IMR-90 (cell line): ENCODE results near the gene EIF3M. TPM values are rescaled to one million over a fixed set of nuclear protein-coding genes. Genes with fewer than 3 reads are reported as not detected.

Source experiments
- ATAC-seq: fragments of 200-7000 bp; cut with Tn5 transposase; 2 replicates; pipeline ENCODE4 v1.9.1; 2020; ENCODE audit warnings: low read depth, mild to moderate bottlenecking, moderate library complexity
- BruUV-seq: library from RNA; stranded (reverse); fragments of 400-500 nt; replicated peaks from 2 replicates; lab custom pipeline; 2021; lab: Mats Ljungman, UMichigan
- CTCF ChIA-PET: fragments of 300-600 bp; formaldehyde crosslinking; extraction: SDS; loops from one replicate; lab custom pipeline; 2021; ENCODE audit warnings: antibody characterized with exemption; lab: Yijun Ruan, JAX
- POLR2A ChIA-PET: fragments of 300-600 bp; sonication (Branson Sonifier 250); formaldehyde crosslinking; loops from one replicate; lab custom pipeline; 2022; ENCODE audit warnings: antibody characterized with exemption; ENCODE audit not compliant: unreplicated experiment; lab: Charles Lee
- DNase-seq: peaks from one replicate; pipeline ENCODE4 v3.0.0; 2013
- H2AFZ ChIP-seq: replicated peaks from 2 replicates; pipeline ENCODE3; 2013; ENCODE audit warnings: low read length, mild to moderate bottlenecking; ENCODE audit not compliant: poor library complexity
- H2AK5ac ChIP-seq: 2 replicates; pipeline ENCODE4 v1.6.1; 2013; ENCODE audit warnings: low read depth, low read length, inconsistent platforms
- H2AK9ac ChIP-seq: replicated peaks from 2 replicates; pipeline ENCODE3; 2013; ENCODE audit warnings: mild to moderate bottlenecking, low read depth, low read length, moderate library complexity; ENCODE audit not compliant: poor library complexity
- H2BK120ac ChIP-seq: 2 replicates; pipeline ENCODE4 v1.6.1; 2013; ENCODE audit warnings: low read depth, low read length, inconsistent platforms
- H2BK15ac ChIP-seq: 3 replicates; pipeline ENCODE4 v1.6.1; 2013; ENCODE audit warnings: low read depth, low read length, inconsistent platforms
- H2BK20ac ChIP-seq: 2 replicates; pipeline ENCODE4 v1.6.1; 2013; ENCODE audit warnings: low read depth, mild to moderate bottlenecking, inconsistent platforms, low read length, moderate library complexity
- H2BK5ac ChIP-seq: 2 replicates; pipeline ENCODE4 v1.6.1; 2013; ENCODE audit warnings: mild to moderate bottlenecking, low read depth, low read length, inconsistent platforms; ENCODE audit not compliant: poor library complexity, severe bottlenecking
- H3K14ac ChIP-seq: replicated peaks from 2 replicates; pipeline ENCODE4 v1.6.1; 2013; ENCODE audit warnings: low read depth, low read length, inconsistent platforms
- H3K18ac ChIP-seq: 2 replicates; pipeline ENCODE4 v1.6.1; 2013; ENCODE audit warnings: low read depth, low read length, control low read depth
- H3K23ac ChIP-seq: 2 replicates; pipeline ENCODE4 v1.6.1; 2013; ENCODE audit warnings: low read depth, low read length, inconsistent platforms
- H3K27ac ChIP-seq: 2 replicates; pipeline ENCODE4 v1.5.1; 2013; ENCODE audit warnings: mild to moderate bottlenecking, control low read depth, low read length; ENCODE audit not compliant: insufficient read depth
- H3K27me3 ChIP-seq: 2 replicates; pipeline ENCODE4 v1.6.1; 2013; ENCODE audit warnings: low read length; ENCODE audit not compliant: control insufficient read depth, insufficient read depth
- H3K36me3 ChIP-seq: 2 replicates; pipeline ENCODE4 v1.6.1; 2013; ENCODE audit warnings: low read length, mixed read lengths; ENCODE audit not compliant: control insufficient read depth, insufficient read depth
- H3K4ac ChIP-seq: 2 replicates; pipeline ENCODE4 v1.6.1; 2013; ENCODE audit warnings: low read depth, low read length, inconsistent platforms
- H3K4me1 ChIP-seq: 2 replicates; pipeline ENCODE4 v1.6.1; 2013; ENCODE audit warnings: low read length, mixed read lengths; ENCODE audit not compliant: control insufficient read depth, insufficient read depth
- H3K4me2 ChIP-seq: 2 replicates; pipeline ENCODE4 v1.6.1; 2013; ENCODE audit warnings: low read depth, mild to moderate bottlenecking, control low read depth, low read length, moderate library complexity
- H3K4me3 ChIP-seq: 2 replicates; pipeline ENCODE4 v1.5.1; 2013; ENCODE audit warnings: low read depth, mild to moderate bottlenecking, control low read depth, low read length, moderate library complexity; ENCODE audit not compliant: insufficient read depth
- H3K56ac ChIP-seq: 2 replicates; pipeline ENCODE4 v1.6.1; 2013; ENCODE audit warnings: low read length, inconsistent platforms; ENCODE audit not compliant: insufficient read depth; ENCODE audit errors: extremely low read depth
- H3K79me1 ChIP-seq, 2 experiments: 2 replicates each; pipeline ENCODE4 v1.6.1; 2013; ENCODE audit warnings: low read length in 2 of 2, inconsistent platforms in 1 of 2, low read depth in 1 of 2
- H3K9ac ChIP-seq: 2 replicates; pipeline ENCODE4 v1.6.1; 2013; ENCODE audit warnings: low read depth, low read length, control low read depth
- H3K9me1 ChIP-seq: 2 replicates; pipeline ENCODE4 v1.6.1; 2013; ENCODE audit warnings: low read length, inconsistent platforms; ENCODE audit not compliant: insufficient read depth
- H3K9me3 ChIP-seq: 2 replicates; pipeline ENCODE4 v1.6.1; 2013; ENCODE audit warnings: low read length; ENCODE audit not compliant: control insufficient read depth, insufficient read depth
- H4K20me1 ChIP-seq: 2 replicates; pipeline ENCODE4 v1.6.1; 2013; ENCODE audit warnings: low read length, inconsistent platforms; ENCODE audit not compliant: insufficient read depth
- H4K5ac ChIP-seq: 2 replicates; pipeline ENCODE4 v1.6.1; 2013; ENCODE audit warnings: mild to moderate bottlenecking, low read depth, low read length, control low read depth
- H4K8ac ChIP-seq, 2 experiments: 2 replicates each; pipeline ENCODE4 v1.6.1; 2013; ENCODE audit warnings: low read depth in 2 of 2, low read length in 2 of 2, control low read depth in 1 of 2, inconsistent platforms in 1 of 2
- H4K91ac ChIP-seq: 2 replicates; pipeline ENCODE4 v1.6.1; 2013; ENCODE audit warnings: low read depth, low read length, inconsistent platforms; ENCODE audit not compliant: insufficient read depth
- ELK1 ChIP-seq: fragments of 150-350 bp; IDR thresholded peaks from 2 replicates; pipeline ENCODE4 v1.6.1; 2016; ENCODE audit warnings: low read depth, mild to moderate bottlenecking, low read length, moderate library complexity, borderline replicate concordance
- FOS ChIP-seq: fragments of 150-350 bp; IDR thresholded peaks from 2 replicates; pipeline ENCODE4 v1.6.1; 2016; ENCODE audit warnings: low read depth, low read length
- MAFK ChIP-seq: IDR thresholded peaks from 2 replicates; pipeline ENCODE4 v1.6.1; 2012; ENCODE audit warnings: low read depth, low read length, improper control_type of control experiment
- MAZ ChIP-seq: IDR thresholded peaks from 2 replicates; pipeline ENCODE4 v1.6.1; 2012; ENCODE audit warnings: low read depth, mild to moderate bottlenecking, low read length, improper control_type of control experiment, moderate library complexity, borderline replicate concordance
- RAD21 ChIP-seq: IDR thresholded peaks from 2 replicates; pipeline ENCODE4 v1.6.1; 2012; ENCODE audit warnings: low read length, improper control_type of control experiment
- RCOR1 ChIP-seq: IDR thresholded peaks from 2 replicates; pipeline ENCODE4 v1.6.1; 2012; ENCODE audit warnings: mild to moderate bottlenecking, low read length, improper control_type of control experiment; ENCODE audit not compliant: insufficient replicate concordance
- SMC3 ChIP-seq: fragments of 150-350 bp; IDR thresholded peaks from 2 replicates; pipeline ENCODE4 v1.6.1; 2016; ENCODE audit warnings: low read depth, mild to moderate bottlenecking, antibody characterized with exemption, low read length, moderate library complexity
- USF2 ChIP-seq: fragments of 150-350 bp; IDR thresholded peaks from 2 replicates; pipeline ENCODE4 v1.6.1; 2017; ENCODE audit warnings: mild to moderate bottlenecking, antibody characterized with exemption, low read length, low read depth
- whole genome bisulfite sequencing, 2 experiments: methylation state at CpG; one replicate each; pipeline versions ENCODE4 v1.1.5 to v1.1.7; 2013; ENCODE audit warnings: missing lambda C conversion rate in 2 of 2; ENCODE audit not compliant: insufficient read length in 1 of 2; ENCODE audit errors: extremely low coverage in 2 of 2; 5-methylcytosine and 5-hydroxymethylcytosine counted together
- dilution Hi-C: fragments of 300-500 bp; cut with HindIII; formaldehyde crosslinking; loops from one replicate; pipeline ENCODE4 v1.14.3; 2018; ENCODE audit warnings: low sequenced_read_pairs; ENCODE audit not compliant: unreplicated experiment
- in situ Hi-C: fragments of 300-500 bp; cut with MboI; formaldehyde crosslinking; loops from 3 replicates; pipeline ENCODE4 v1.14.3; 2019; ENCODE audit warnings: low sequenced_read_pairs, inconsistent platforms, mixed read lengths
- intact Hi-C: fragments of 100-400 bp; cut with micrococcal nuclease; formaldehyde crosslinking; loops from 2 replicates; pipeline ENCODE4 v1.10.0; 2022
- polyA plus RNA-seq, 3 experiments: library from polyadenylated mRNA; depleted of rRNA; stranded (reverse); fragments of >200 nt; gene quantifications; 2 replicates each; pipeline ENCODE4 v1.2.3, GENCODE V29; 2012; ENCODE audit warnings: low replicate concordance in 1 of 3
- total RNA-seq: library from RNA; depleted of rRNA; stranded (reverse); fragments of >200 nt; gene quantifications from 2 replicates; pipeline ENCODE4 v1.2.3, GENCODE V29; 2012

EIF3M gene
- total and polyA plus RNA-seq, 2 of the 4 experiments (the other 2 are of a cell fraction): 376 to 466 TPM

- Histone ChIP-seq H3K79me1 (no peaks in the 10 kb centered on the region), H3K56ac (no peak overlapping the region), H4K5ac (no peak overlapping the region), H2BK120ac (no peak overlapping the region), H3K14ac (no peak overlapping the region), H4K20me1 (no peaks in the 10 kb centered on the region), H2BK5ac (no peak overlapping the region), H4K91ac (no peak overlapping the region), H3K36me3 (no peaks in the 10 kb centered on the region), H3K4ac (no peak overlapping the region), H2AK9ac (no peak overlapping the region), H4K8ac (no peak overlapping the region), H3K9me1 (no peaks in the 10 kb centered on the region), H3K27me3 (no peaks in the 10 kb centered on the region), H3K27ac (no peak overlapping the region), H3K23ac (no peak overlapping the region), H2BK15ac (no peak overlapping the region), H2AFZ (no peak overlapping the region), H2AK5ac (no peak overlapping the region), H3K4me3 (no peak overlapping the region), H3K9me3 (no peaks in the 10 kb centered on the region), H2BK20ac (no peak overlapping the region), H3K4me2 (no peak overlapping the region), H3K18ac (no peak overlapping the region), H3K9ac (no peak overlapping the region), H3K4me1 (no peaks in the 10 kb centered on the region)
- intact Hi-C loops (no loop called here), in situ Hi-C loops (no loop called here), dilution Hi-C loops (no loop called here)
- DNase-seq (no peak), ATAC-seq (no peak)
- ChIA-PET POLR2A (no interaction called here), CTCF (no interaction called here)
- no TSS peak for BruUV-seq
- no CpG with 5 or more reads among the region's 2 CpGs for WGBS, 2 experiments
- TF ChIP-seq MAZ (no peak), SMC3 (no peak), RCOR1 (no peak), FOS (no peak), MAFK (peak; percentile 94), USF2 (no peak), ELK1 (no peak), RAD21 (no peak)
Observed at GRCh38 chr11:32635819-32636218, 52.2 kb downstream of the EIF3M start.
